NCI-H526 treated with DMSO at 0.1 percent for 48 hours (cell line): Measurements from ENCODE around the gene GRM5.
"Not testable (repeated sequence)": the region's sequence is repeated elsewhere in the genome, so short reads cannot be mapped to it uniquely, and the experiment has no call there.

Experiments
- DNase-seq: peaks from one replicate; lab custom pipeline; 2025; lab: John Stamatoyannopoulos, UW

Gene GRM5

GRCh38 chr11:88538098-88538497 lies 527.7 kb downstream of the GRM5 start:
- no peak for DNase-seq

DNA sequence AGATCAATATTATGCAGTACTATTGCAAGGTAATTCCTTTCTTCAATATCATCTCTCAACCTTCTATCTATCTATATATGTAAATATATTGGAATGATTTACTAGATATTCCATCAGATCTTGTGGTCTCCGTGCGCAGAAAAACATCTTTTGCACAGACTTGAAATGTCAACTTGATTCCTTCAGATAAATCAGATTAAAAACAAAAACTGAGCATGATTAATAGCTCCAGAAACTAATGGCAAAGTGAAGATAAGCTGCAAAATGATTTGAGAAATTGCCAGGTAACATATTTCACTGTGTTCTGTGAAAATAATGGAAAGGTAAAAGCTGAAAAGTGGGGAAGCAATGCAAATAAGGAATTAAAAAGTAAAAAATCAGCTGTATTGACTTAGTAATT lies 528.2 kb downstream of the GRM5 start:
- DNase-seq: no peak

- no peak for DNase-seq
Measured at GRCh38 chr11:88536616-88537265, 529.0 kb downstream of the GRM5 start.

- no peak for DNase-seq
Measured at GRCh38 chr11:88535916-88536547, 529.8 kb downstream of the GRM5 start.

- DNase-seq: no peak
Measured at GRCh38 chr11:88535266-88535665, 530.5 kb downstream of the GRM5 start.

DNA sequence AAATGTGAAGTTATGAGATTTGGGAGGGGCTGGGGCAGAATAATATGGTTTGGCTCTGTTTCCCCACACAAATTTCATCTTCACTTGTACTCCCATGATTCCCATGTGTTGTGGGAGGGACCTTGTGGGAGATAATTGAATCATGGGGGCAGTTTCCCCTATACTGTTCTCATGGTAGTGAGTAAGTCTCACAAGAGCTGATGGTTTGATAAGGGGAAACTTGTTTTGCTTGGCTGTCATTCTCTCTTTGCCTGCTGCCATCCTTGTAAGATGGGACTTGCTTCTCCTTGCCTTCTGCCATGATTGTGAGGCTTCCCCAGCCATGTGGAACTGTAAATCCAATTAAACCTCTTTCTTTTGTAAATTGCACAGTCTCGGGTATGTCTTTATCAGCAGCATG lies 531.1 kb downstream of the GRM5 start:
- DNase-seq: not testable (repeated sequence)

DNA sequence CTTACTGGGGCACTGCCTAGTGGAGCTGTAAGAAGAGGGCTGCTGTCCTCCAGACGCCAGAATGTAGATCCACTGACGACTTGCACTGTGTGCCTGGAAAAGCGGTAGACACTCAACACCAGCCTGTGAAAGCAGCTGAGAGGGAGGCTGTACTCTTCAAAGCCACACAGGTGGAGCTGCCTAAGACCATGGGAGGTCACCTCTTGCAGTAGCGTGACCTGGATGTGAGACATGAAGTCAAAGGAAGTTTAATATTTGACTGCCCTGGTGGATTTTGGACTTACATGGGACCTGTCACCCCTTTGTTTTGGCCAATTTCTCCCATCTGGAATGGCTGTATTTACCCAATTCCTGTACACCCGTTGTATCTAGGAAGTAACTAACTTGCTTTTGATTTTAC lies 531.6 kb downstream of the GRM5 start:
- DNase-seq: no peak

GRCh38 chr11:88533001-88533400 lies 532.8 kb downstream of the GRM5 start:
- DNase-seq: no peak

DNA sequence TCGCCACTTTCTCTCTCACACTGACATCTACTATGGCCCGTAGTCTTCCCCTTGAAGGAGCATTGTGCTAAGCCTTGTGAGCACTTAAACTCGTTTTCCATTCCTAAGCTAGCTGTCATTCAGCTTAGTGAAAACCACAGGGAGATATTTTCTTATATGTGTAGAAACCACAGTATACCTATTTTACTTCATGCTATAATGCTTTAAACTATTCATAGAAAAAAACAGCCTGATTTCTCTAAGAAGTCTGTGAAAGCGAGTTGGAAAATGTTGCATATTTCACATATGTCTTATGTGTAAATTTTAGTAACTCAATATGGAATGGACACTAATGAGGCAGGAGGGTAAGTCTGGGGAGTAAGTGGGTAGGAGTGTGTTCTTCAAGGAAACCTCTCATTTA lies 534.0 kb downstream of the GRM5 start:
- DNase-seq: no peak

DNA sequence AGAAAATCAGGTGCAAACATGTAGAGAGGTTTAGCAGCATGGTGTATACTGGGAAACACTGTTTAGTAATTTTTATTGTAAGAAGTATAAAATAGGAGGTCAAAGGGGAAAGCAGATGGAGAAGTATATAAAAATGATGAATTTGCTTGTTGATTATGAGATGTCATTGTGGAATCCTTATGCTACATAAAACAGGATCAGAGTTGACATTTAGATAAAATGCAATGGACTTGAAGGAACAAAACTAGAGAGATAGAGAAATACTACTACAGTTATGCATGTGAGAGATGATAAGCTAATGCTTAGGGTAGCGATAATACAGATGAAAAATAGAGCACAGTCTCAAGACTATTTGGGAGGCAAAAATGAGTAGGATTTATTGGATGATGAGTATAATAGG lies 536.4 kb downstream of the GRM5 start:
- DNase-seq: no peak

- no peak for DNase-seq
Measured at GRCh38 chr11:88523386-88524071, 542.3 kb downstream of the GRM5 start.

DNA sequence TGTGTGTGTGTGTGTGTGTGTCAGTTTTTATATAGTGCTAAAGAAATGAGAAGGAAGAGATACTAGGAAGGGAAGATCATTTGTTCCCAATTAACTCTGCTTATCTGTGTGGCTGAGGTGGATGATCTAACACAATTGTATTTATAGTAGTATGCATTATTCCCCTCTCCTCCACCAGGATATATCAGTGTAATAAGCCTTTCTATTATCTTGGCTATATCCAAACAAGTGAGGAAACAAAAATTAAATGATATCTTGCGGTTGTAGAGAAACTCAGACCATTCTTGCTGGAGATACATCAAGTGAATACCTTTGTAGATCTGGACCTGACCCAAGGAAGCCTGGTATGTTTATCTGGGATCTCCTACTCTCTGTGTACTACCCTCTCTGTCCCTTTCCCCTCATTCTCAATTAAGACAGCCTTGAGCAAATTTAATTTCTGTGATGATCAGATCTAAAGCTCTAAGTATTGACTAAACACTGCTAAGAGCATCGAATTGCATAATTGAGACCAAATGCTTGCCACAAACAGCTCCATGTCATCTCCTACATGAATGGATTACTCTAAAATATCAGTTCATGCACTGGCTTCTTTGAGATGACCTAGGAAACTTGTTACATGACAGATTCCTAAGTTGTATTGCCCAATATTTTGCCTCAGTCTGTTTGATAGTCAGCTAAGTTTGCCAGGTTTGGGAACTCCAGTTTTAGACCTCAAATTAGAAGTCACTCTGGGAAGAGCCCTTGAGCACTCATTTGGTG lies 543.0 kb downstream of the GRM5 start:
- no peak for DNase-seq

GRCh38 chr11:88521799-88522201 lies 544.0 kb downstream of the GRM5 start:
- DNase-seq: peak; percentile 89

GRCh38 chr11:88521399-88521798 lies 544.4 kb downstream of the GRM5 start:
- DNase-seq: no peak

DNA sequence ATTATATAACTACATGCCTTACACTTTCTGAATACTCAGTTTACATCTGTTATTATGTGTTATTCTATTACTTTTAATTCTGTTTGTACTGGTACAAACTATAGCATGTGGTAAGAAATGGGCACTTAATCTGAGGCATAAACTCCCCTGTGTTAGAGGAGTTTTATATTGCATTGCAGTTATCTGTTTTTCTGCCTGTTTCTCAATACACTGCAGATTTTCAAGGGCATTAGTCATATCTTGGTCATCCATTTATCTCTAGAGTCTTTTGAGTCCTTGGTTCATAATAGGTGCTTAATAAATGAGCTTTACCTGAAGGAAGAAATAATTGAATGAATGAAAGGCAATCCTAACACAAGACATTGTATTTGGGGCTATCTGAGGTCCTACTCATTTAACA lies 545.4 kb downstream of the GRM5 start:
- DNase-seq: no peak

- DNase-seq: no peak
Measured at GRCh38 chr11:88515002-88515401, 550.8 kb downstream of the GRM5 start.

DNA sequence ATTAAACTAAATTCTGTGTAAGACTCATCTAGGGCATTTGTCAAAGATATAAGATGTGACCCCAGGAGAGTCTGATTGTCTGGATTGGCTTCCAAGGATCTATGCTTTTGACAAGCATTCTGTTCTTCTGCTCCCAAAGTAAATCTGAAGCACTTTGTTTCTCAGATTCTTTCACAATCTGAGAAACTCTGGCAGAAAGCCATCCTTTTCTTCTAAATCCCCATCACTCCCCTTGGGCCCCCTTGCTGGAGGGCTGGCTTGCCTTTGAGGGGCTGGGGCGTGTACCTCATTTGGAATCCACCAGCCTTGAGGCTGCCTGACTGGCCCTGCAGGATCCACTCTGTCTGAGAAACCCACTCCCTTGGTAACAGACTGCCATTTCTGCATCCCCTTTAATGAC lies 554.8 kb downstream of the GRM5 start:
- no peak for DNase-seq

DNA sequence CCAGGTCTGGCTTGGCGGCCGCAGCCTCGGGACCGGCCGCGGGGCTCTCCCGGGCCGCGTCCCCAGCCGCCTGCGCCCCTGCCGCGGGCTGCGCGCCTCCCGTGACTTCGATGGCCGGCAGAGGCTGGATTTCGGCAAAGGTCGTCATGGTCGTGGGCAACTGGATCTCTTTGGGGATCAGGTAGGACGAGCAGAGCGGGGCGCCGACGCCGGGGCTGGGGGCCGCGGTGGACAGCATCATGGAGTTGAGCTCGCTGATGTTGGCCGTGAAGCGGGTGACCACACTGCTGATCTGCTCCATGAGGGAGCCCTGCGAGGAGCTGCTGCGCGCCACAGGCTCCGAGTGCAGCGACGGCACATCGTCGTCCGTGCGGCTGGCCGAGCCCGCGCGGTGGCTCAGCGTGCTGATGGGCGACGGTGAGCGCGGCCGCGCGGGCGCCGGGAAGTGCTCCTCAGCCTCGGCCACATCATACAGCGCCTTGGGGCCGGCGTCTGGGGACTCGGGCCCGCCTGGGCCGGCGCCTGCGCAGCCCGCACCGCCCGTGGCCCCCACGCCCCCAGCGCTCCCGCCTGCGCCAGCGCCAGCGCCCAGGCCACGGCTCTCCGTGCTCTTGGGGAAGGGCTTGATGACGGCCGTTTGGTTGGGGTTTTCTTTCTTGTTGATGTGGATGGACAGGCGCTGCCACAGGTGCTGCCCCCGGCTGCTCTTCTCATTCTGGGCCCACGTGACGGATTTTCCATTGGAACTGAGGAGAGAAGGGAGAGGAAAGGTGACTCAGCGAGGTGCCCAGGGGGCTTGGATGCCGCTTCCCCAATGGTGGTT lies 556.8 kb downstream of the GRM5 start:
- DNase-seq: peak; percentile 42

GRCh38 chr11:88508418-88508758 lies 557.4 kb downstream of the GRM5 start:
- no peak for DNase-seq

DNA sequence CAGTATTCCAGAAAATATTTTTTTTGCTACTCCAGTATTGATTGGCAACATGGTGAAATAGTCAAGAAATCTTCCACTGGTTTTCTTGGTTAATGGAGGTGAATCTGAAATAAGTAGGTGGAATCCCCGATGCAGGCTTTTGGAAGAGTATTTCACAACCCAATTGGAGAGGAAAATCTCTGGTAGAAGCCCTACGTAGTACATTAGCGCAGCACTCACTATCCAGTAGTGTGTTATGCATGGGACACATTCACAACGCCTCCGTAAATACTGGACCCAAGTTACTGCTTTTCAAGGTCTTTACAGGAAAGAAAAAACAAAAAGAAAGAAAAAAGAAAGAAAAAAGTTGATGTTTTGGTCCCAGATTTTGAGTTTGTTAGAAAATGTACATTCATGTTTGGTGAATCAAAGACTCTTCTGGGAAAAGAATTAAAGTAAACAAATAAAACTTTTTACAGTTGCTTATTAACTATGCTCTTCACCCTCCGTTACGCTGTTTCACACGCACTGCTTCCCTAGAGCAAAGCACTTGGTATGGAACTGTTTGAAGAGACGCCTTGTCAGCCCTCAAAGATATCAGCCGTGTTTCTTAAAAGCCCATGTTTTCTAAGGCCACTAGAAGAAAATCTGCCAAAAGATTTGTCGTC lies 557.9 kb downstream of the GRM5 start:
- DNase-seq: no peak

DNA sequence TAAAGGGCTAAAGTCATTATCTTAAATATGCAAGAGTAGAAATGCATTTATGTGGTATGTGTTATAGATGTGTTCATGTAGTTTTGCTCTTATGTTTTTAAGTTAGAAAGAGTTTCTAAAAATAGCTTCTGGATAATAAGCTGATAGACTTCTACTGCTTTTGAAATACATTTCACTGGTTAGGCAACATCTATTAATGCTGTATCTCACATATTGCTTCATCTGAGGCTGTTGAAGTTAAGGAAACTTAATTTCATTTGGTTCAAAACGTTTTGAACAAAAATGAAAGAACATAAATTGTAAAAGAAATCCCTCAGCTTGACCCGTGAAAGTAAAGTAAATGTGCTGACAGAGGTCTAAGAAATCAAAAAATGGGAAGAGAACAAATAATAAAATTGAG lies 564.2 kb downstream of the GRM5 start:
- no peak for DNase-seq

DNA sequence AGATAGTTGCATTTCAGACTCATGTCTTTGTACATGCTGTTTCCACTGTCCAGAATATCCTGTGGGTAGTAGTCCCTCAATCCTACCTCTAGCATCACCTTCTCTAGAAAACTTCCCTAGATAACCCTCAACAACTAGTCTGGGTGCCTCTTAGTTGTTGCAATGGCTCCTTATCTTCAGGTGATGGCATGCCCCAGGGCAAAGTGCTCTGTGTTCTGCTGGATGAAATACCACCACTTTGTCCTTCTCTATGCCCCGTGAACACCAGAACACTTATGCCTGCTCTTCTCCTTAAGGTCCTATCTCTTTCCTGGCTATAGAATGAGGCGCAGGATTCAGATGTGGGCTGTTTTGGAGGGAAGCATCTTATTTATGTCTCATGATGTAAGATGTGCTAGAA lies 569.9 kb downstream of the GRM5 start:
- DNase-seq: no peak
